H9 (cell line): ENCODE results near the gene CISD1. TPM values are rescaled to one million over a fixed set of nuclear protein-coding genes. Genes with fewer than 3 reads are reported as not detected.

Source experiments
- DNase-seq: peaks from one replicate; pipeline ENCODE4 v3.0.0-alpha.2; 2017
- H2AFZ ChIP-seq: one replicate; pipeline ENCODE4 v1.6.1; 2013; ENCODE audit warnings: mild to moderate bottlenecking, low read length, control low read depth, moderate library complexity
- H2AK5ac ChIP-seq: 2 replicates; pipeline ENCODE4 v1.6.1; 2013; ENCODE audit warnings: low read length, control low read depth, mixed read lengths; ENCODE audit not compliant: insufficient read length
- H2BK120ac ChIP-seq: one replicate; pipeline ENCODE4 v1.6.1; 2013; ENCODE audit warnings: low read depth, mild to moderate bottlenecking, low read length, control low read depth, inconsistent platforms; ENCODE audit not compliant: poor library complexity, severe bottlenecking
- H2BK12ac ChIP-seq: 2 replicates; pipeline ENCODE4 v1.6.1; 2013; ENCODE audit warnings: low read length, control low read depth, mixed read lengths, low read depth; ENCODE audit not compliant: insufficient read length
- H2BK15ac ChIP-seq: 2 replicates; pipeline ENCODE4 v1.6.1; 2013; ENCODE audit warnings: low read depth, low read length, control low read depth
- H2BK20ac ChIP-seq: one replicate; pipeline ENCODE4 v1.6.1; 2013; ENCODE audit warnings: low read depth, mild to moderate bottlenecking, low read length, control low read depth, inconsistent platforms; ENCODE audit not compliant: poor library complexity, severe bottlenecking
- H2BK5ac ChIP-seq: 2 replicates; pipeline ENCODE4 v1.6.1; 2013; ENCODE audit warnings: low read length, control low read depth, mixed read lengths; ENCODE audit not compliant: insufficient read length
- H3K14ac ChIP-seq: 2 replicates; pipeline ENCODE4 v1.6.1; 2013; ENCODE audit warnings: low read length, control low read depth; ENCODE audit not compliant: insufficient read depth
- H3K18ac ChIP-seq: 2 replicates; pipeline ENCODE4 v1.6.1; 2013; ENCODE audit warnings: low read depth, mild to moderate bottlenecking, mixed read lengths, low read length, control low read depth; ENCODE audit not compliant: insufficient read length
- H3K23ac ChIP-seq: 2 replicates; pipeline ENCODE4 v1.6.1; 2013; ENCODE audit warnings: low read length, control low read depth, mixed read lengths, low read depth; ENCODE audit not compliant: insufficient read length
- H3K23me2 ChIP-seq: 2 replicates; pipeline ENCODE4 v1.6.1; 2013; ENCODE audit warnings: low read depth, mild to moderate bottlenecking, mixed read lengths, low read length, control low read depth; ENCODE audit not compliant: insufficient read length, poor library complexity, severe bottlenecking
- H3K27ac ChIP-seq: 2 replicates; pipeline ENCODE4 v1.5.1; 2013; ENCODE audit warnings: low read length, control low read depth, mixed read lengths, low read depth; ENCODE audit not compliant: insufficient read length
- H3K27me3 ChIP-seq: 2 replicates; pipeline ENCODE4 v1.6.1; 2013; ENCODE audit warnings: low read length, control low read depth, inconsistent platforms; ENCODE audit not compliant: insufficient read depth
- H3K4ac ChIP-seq: 2 replicates; pipeline ENCODE4 v1.6.1; 2013; ENCODE audit warnings: low read depth, mild to moderate bottlenecking, control low read depth, inconsistent platforms, low read length, moderate library complexity
- H3K4me1 ChIP-seq: 2 replicates; pipeline ENCODE4 v1.6.1; 2013; ENCODE audit warnings: low read length, control low read depth, inconsistent platforms; ENCODE audit not compliant: insufficient read depth
- H3K4me2 ChIP-seq: 2 replicates; pipeline ENCODE4 v1.6.1; 2013; ENCODE audit warnings: low read length, control low read depth, mixed read lengths; ENCODE audit not compliant: insufficient read length, insufficient read depth
- H3K56ac ChIP-seq: 2 replicates; pipeline ENCODE4 v1.6.1; 2013; ENCODE audit warnings: low read depth, mild to moderate bottlenecking, mixed read lengths, low read length, control low read depth; ENCODE audit not compliant: insufficient read length
- H3K79me1 ChIP-seq: 2 replicates; pipeline ENCODE4 v1.6.1; 2013; ENCODE audit warnings: low read depth, mild to moderate bottlenecking, moderate library complexity, low read length, control low read depth, inconsistent platforms; ENCODE audit not compliant: insufficient read depth, poor library complexity, severe bottlenecking
- H3K79me2 ChIP-seq: 2 replicates; pipeline ENCODE4 v1.6.1; 2013; ENCODE audit warnings: low read length, control low read depth, inconsistent platforms; ENCODE audit not compliant: insufficient read depth
- H3K9ac ChIP-seq: 2 replicates; pipeline ENCODE4 v1.6.1; 2013; ENCODE audit warnings: low read length, control low read depth, mixed read lengths; ENCODE audit not compliant: insufficient read length; ENCODE audit errors: extremely low read depth
- H3K9me3 ChIP-seq: one replicate; pipeline ENCODE4 v1.6.1; 2013; ENCODE audit warnings: low read depth, low read length, inconsistent platforms; ENCODE audit not compliant: control insufficient read depth
- H3T11ph ChIP-seq: one replicate; pipeline ENCODE4 v1.6.1; 2013; ENCODE audit warnings: mild to moderate bottlenecking, low read length, control low read depth, inconsistent platforms
- H4K20me1 ChIP-seq: one replicate; pipeline ENCODE4 v1.6.1; 2013; ENCODE audit not compliant: control insufficient read depth, insufficient read length, insufficient read depth
- H4K5ac ChIP-seq: 2 replicates; pipeline ENCODE4 v1.6.1; 2013; ENCODE audit warnings: low read depth, mild to moderate bottlenecking, mixed read lengths, low read length, control low read depth; ENCODE audit not compliant: insufficient read length
- H4K8ac ChIP-seq: replicated peaks from 2 replicates; pipeline ENCODE4 v1.6.1; 2013; ENCODE audit warnings: low read length, control low read depth, mixed read lengths, low read depth; ENCODE audit not compliant: insufficient read length
- H4K91ac ChIP-seq: 2 replicates; pipeline ENCODE4 v1.6.1; 2013; ENCODE audit warnings: low read depth, mild to moderate bottlenecking, moderate library complexity, mixed read lengths, low read length, control low read depth; ENCODE audit not compliant: insufficient read length
- H3K27ac Mint-ChIP-seq, 3 experiments: 2 replicates in 2 of 3; 3 replicates in 1 of 3; pipeline ENCODE4 v1.8.0; 2020 to 2021; ENCODE audit warnings: mixed read lengths in 3 of 3, mild to moderate bottlenecking in 1 of 3, moderate library complexity in 1 of 3
- H3K27me3 Mint-ChIP-seq: 2 replicates; pipeline ENCODE4 v1.8.0; 2021; ENCODE audit warnings: low read depth, mild to moderate bottlenecking, moderate library complexity, mixed read lengths
- H3K36me3 Mint-ChIP-seq, 3 experiments: 2 replicates in 2 of 3; 3 replicates in 1 of 3; pipeline ENCODE4 v1.8.0; 2020 to 2021; ENCODE audit warnings: low read depth in 3 of 3, mixed read lengths in 3 of 3; ENCODE audit not compliant: insufficient read depth in 1 of 3
- H3K4me1 Mint-ChIP-seq, 2 experiments: 2 replicates each; pipeline ENCODE4 v1.8.0; 2020; ENCODE audit warnings: mixed read lengths in 2 of 2
- H3K4me3 Mint-ChIP-seq, 2 experiments: 2 replicates in 1 of 2; 3 replicates in 1 of 2; pipeline ENCODE4 v1.8.0; 2020 to 2021; ENCODE audit warnings: mild to moderate bottlenecking in 2 of 2, mixed read lengths in 2 of 2, moderate library complexity in 1 of 2
- H3K9me3 Mint-ChIP-seq, 2 experiments: 2 replicates in 1 of 2; 3 replicates in 1 of 2; pipeline ENCODE4 v1.8.0; 2020; ENCODE audit warnings: mild to moderate bottlenecking in 2 of 2, mixed read lengths in 2 of 2, moderate library complexity in 1 of 2
- WGBS: extraction: QIAGEN DNeasy Blood & Tissue Kit; methylation state at CpG from one replicate; pipeline ENCODE4 v1.1.7; 2013; ENCODE audit warnings: missing lambda C conversion rate, low lambda C conversion rate, mixed read lengths; ENCODE audit not compliant: insufficient read length; ENCODE audit errors: extremely low coverage; 5-methylcytosine and 5-hydroxymethylcytosine counted together
- total RNA-seq: library from RNA; stranded (reverse); gene quantifications from 2 replicates; pipeline ENCODE4 v1.2.1, GENCODE V29; 2021
- TF ChIP-seq, protein P1 (sequence below): fragments of 200-600 bp; sonication (generic); conservative IDR thresholded peaks from 3 replicates; pipeline ENCODE4 v1.8.0; 2021; ENCODE audit warnings: antibody characterized with exemption, mild to moderate bottlenecking

CISD1 gene
- total RNA-seq, 1 experiment from 2014 or later = 42.0 TPM

DNA sequence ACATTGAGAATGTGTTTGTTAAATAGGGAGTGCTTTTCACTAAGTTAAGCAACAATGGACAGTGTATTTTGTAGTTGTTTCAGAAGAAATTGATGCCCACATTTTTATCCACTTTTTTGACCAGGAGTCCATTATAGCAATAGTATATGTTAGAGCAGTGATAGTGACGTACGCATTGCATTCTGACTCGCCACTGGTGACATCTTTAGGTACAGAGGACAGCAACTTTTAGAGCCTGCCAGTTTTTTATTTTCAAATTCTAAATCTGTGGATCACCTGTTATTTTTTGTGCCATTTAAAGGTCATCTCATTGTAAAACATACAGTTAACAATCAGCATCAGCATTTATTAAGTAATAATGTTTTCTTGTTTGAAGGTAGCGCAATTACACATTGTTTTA lies 67.3 kb downstream of the CISD1 start:
- Histone ChIP-seq H3K4me2 (peak overlapping the region; percentile 87), H3K23ac (no peak overlapping the region), H2BK15ac (no peak overlapping the region), H4K20me1 (no peaks in the 10 kb centered on the region), H4K8ac (no peak overlapping the region), H3K27ac (no peak overlapping the region), H2BK120ac (no peak overlapping the region), H3K79me2 (peaks cover 2% of the 10 kb centered on the region; the same call in 1 of the 2 replicates), H3K23me2 (peaks cover 6% of the 10 kb centered on the region), H3K9ac (no peak overlapping the region), H3K4me1 (no peaks in the 10 kb centered on the region), H2BK5ac (no peak overlapping the region), H3T11ph (no peak overlapping the region), H3K9me3 (no peaks in the 10 kb centered on the region), H4K5ac (no peak overlapping the region), H3K14ac (no peak overlapping the region), H3K18ac (no peak overlapping the region), H2BK12ac (no peak overlapping the region), H3K27me3 (no peaks in the 10 kb centered on the region), H3K4ac (no peak overlapping the region), H2AFZ (no peak overlapping the region), H2AK5ac (no peak overlapping the region), H3K79me1 (no peaks in the 10 kb centered on the region), H4K91ac (no peak overlapping the region), H3K56ac (no peak overlapping the region), H2BK20ac (no peak overlapping the region)
- Mint-ChIP-seq H3K4me1 (peaks cover 22 to 25% of the 10 kb centered on the region in 2 experiments), H3K36me3 (peaks cover 3 to 4% (median 3%) of the 10 kb centered on the region in 3 experiments; a peak in 2 of 7 replicates), H3K27me3 (no peaks in the 10 kb centered on the region), H3K27ac (no peak overlapping the region), H3K9me3 (no peaks in the 10 kb centered on the region), H3K4me3 (peak overlapping the region; percentile 91 to 95)
- DNase-seq = no peak
- TF ChIP-seq, protein P1, sequence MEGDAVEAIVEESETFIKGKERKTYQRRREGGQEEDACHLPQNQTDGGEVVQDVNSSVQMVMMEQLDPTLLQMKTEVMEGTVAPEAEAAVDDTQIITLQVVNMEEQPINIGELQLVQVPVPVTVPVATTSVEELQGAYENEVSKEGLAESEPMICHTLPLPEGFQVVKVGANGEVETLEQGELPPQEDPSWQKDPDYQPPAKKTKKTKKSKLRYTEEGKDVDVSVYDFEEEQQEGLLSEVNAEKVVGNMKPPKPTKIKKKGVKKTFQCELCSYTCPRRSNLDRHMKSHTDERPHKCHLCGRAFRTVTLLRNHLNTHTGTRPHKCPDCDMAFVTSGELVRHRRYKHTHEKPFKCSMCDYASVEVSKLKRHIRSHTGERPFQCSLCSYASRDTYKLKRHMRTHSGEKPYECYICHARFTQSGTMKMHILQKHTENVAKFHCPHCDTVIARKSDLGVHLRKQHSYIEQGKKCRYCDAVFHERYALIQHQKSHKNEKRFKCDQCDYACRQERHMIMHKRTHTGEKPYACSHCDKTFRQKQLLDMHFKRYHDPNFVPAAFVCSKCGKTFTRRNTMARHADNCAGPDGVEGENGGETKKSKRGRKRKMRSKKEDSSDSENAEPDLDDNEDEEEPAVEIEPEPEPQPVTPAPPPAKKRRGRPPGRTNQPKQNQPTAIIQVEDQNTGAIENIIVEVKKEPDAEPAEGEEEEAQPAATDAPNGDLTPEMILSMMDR = no peak
- WGBS = no CpG with 5 or more reads among the region's 4 CpGs

Other genes starting within 250 kb of the CISD1 start
- gene IPMK, start 1.3 kb upstream of the CISD1 start, total RNA-seq = 7.2 and 7.3 TPM in 2 replicates
- 26.8 and 27.7 TPM in 2 replicates for gene UBE2D1, start 65.8 kb downstream of the CISD1 start, total RNA-seq
- gene TFAM, start 116.2 kb downstream of the CISD1 start, total RNA-seq = 129 and 144 TPM in 2 replicates
- gene BICC1, start 243.7 kb downstream of the CISD1 start, total RNA-seq = 0.57 and 0.64 TPM in 2 replicates